Activated CD4-positive, alpha-beta T cell treated with anti-CD3 and anti-CD28 coated beads, Interleukin-2, Interleukin-4, amounts not matched to agents 100 ng/mL and 50 ng/mL, durations not matched to agents 16 hours and 8 hours (primary cell): ENCODE measurements around the gene ARGLU1.
"Not testable (repeated sequence)": the region's sequence is repeated elsewhere in the genome, so short reads cannot be mapped to it uniquely, and the experiment has no call there.

Source experiments
- DNase-seq: peaks from one replicate; pipeline ENCODE4 v3.0.0-alpha.2; 2020; ENCODE audit warnings: low spot score

ARGLU1 gene, protein sequence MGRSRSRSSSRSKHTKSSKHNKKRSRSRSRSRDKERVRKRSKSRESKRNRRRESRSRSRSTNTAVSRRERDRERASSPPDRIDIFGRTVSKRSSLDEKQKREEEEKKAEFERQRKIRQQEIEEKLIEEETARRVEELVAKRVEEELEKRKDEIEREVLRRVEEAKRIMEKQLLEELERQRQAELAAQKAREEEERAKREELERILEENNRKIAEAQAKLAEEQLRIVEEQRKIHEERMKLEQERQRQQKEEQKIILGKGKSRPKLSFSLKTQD

DNA sequence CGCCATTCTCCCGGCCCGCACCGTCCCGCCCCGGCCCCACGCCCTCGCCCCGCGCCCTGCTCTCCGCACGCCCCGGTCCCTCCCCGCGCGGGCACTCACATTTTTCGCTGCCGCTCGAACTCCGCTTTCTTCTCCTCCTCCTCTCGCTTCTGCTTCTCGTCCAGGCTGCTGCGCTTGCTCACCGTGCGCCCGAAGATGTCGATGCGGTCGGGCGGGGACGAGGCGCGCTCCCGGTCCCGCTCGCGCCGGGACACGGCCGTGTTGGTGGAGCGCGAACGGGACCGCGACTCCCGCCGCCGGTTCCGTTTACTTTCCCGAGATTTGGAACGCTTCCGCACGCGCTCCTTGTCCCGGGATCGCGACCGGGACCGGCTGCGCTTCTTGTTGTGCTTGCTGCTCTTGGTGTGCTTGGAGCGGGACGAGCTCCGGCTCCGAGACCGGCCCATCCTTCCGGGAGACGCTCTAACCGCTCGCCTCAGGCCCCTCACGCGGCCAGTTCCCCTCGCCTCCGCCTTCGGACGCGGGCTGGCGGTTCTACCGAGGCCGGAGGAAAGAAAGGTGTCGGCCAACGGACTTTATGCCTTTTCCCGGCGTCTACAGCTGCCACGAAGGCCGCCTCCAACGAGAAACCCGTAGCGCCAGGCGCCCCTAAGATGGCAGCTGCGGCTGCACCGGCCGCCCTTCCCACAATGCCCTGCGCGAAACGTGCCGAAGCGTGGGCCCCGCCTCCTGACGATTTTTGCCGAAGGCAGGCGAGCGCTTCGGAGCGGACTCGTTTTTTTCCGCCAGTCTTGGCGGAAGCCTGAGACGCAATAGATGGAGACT is at the start of gene ARGLU1:
ARGLU1 (minus strand) TSS at position 664 of the 825 bp plus-strand sequence; CDS start at position 446, 218 bp downstream.
- DNase-seq: peak; percentile 95

DNA sequence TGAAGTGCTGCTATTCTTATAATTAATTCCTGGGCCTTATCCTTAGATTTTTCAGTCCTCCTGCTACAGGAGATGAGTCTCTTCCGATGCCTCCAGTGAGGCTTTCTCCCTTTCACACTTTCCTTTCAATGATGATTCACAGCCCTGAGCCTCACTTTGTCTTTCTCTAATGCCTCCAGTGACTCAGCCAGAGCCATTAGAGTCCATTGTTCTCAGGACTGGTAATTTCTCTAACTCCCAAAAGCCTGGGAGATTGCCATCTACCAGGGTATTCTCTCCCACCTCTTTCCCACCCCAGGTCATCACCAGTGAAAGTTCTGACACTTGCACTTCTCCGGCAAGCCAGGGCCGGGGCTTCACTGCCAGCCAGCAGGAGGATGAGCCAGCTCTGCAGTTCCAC is 49.6 kb upstream of the ARGLU1 start:
- DNase-seq: no peak

- DNase-seq: no peak
These were observed 48.8 kb upstream of the ARGLU1 start for GRCh38 chr13:106616729-106617128.

DNA sequence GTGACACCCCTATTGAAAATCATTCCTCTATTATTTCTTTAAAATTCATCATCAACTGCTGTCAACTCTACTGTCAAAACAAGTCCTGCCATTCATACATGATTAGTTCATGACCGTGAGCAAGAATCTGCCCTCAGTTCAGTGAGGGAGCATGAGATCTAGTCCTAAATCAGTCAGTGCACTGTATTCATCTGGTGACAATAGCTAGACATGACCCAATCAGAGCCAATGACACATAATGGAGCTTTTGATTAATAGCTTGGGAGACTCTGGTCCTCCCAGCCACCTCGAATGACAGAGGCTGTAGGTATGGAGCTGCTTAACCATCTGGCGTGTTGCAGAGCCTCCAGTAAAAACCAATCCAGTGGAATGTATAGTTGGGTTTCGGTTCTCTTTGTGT is 46.9 kb upstream of the ARGLU1 start:
- DNase-seq: no peak

DNA sequence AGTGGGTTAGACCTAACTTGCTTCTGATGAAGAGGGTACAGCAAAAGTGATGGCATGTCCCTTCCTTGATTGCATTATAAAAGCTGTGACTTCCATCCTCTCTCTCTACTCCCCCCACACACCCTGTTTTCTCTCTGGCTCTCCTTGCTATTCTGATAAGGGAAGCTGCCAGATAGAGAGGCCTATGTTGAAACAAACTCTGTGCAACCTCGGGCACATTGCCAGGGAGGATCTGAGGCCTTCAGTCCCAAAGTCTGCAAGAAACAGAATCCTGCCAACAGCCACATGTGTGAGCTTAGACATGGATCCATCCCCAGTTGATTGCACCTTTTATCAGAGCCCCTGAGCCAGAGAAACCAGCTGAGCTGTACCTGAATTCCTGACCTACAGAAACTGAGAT is 44.8 kb upstream of the ARGLU1 start:
- no peak for DNase-seq

- DNase-seq: no peak
These were observed 42.5 kb upstream of the ARGLU1 start for GRCh38 chr13:106610486-106610885.

DNA sequence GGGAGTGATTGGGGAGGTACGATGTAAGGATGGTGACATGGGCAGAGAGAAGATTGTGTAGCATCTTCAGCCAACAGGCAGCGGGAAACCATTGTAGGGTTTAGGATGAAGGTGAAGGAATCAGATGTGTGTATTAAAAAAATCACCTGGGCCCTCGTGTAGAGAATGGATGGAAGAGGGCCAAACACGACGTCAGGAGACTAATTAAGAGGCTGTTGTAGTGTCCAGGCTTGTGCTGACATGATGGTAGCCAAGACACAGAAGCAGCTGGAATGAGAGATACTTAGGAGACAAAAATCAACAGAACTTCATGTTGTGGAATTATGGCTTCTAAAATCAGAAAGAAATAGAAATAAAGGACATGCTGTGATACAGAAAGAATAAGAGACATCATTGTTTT is 41.2 kb upstream of the ARGLU1 start:
- no peak for DNase-seq

- no peak for DNase-seq
These were observed 35.6 kb upstream of the ARGLU1 start for GRCh38 chr13:106603546-106603945.

DNA sequence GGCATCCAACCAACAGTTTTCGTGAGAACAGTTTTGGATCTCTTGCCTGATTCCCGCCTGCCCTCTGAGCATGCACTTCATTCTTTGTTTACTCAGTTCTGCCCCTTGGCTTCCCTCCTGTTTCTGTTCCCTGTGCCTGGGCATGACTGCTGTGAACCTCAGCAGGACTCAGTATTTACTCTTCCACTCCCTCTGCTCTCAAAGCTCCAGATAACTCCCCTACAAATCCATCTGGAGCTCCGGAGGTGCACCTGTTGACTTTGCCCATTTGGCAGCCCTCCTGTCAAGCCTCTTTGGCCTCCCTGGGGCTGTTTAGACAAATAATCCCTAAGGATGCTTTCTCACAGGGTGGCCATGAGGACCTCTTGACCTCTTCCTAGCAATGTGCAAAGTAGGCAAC is 34.2 kb upstream of the ARGLU1 start:
- no peak for DNase-seq

DNA sequence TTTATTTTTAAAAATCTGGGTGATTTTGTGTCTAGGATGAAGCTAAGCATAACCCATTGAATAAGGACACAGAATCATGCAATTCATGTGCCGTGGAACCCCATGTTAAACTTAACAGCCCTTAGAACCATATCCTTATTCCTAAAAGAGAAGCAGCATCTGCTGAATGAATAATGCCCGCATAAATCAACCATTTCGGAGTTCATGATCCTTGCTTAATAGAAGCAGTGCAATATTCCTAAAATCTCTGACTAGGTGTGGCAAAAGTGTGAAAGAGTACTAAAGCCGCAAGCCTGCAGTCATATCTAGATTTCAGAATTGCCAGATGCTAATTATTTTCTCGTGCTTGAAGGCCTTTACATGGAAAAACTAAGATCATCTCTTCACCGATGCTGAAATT is 33.6 kb upstream of the ARGLU1 start:
- DNase-seq: no peak

- not testable (repeated sequence) for DNase-seq
These were observed 32.8 kb upstream of the ARGLU1 start for GRCh38 chr13:106600798-106601135.

GRCh38 chr13:106599875-106600797 is 32.2 kb upstream of the ARGLU1 start:
- DNase-seq: no peak

DNA sequence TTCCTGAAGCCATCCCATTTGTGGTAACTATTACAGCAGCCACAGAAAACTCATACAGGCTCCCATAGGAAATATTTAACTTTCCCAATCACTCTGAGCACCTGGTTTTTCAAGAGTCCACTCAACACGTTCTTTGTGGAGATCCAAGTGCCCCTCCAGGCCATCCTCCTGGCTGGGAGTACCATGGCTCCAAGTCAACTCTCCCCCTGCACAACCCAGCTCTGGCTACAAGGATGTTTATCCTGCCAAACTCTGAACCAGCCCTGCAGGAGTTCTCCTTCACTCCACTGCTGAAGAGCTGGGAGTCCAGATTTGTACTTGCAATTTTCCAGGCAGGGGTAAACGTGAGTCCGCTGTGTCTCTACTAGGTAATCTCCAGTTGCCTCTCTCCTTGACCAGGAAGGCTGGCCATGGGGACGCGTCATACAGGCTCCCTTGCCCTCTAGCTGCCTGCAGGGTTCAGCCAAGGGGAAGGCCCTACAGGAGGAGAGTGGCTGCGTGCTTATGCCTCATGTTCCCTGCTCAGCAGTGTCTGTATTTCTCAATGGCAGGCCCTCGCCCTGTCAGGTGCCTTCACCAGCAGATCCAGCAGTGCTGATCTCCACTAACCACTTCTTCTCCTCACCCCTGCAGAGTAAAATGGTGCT is 29.9 kb upstream of the ARGLU1 start:
- no peak for DNase-seq

DNA sequence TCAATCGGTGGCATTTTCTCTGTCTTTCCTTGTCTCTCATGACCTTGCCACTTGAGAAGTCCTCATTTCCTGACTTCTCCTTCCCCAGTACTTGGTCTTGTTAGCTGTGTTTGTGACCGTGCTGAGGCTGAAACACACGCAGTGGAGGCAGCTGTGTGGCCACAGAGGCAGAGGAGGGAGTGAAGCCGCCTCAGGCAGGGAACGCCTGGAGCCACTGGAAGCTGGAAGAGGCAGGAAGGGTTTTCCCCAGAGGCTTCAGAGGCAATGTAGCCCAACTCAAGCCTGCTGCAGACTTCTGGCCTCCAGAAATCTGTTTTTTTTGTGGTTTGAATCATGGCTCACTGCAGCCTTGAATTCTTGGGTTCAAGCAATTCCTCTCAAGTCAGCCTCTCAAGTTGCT is 29.2 kb upstream of the ARGLU1 start:
- no peak for DNase-seq

DNA sequence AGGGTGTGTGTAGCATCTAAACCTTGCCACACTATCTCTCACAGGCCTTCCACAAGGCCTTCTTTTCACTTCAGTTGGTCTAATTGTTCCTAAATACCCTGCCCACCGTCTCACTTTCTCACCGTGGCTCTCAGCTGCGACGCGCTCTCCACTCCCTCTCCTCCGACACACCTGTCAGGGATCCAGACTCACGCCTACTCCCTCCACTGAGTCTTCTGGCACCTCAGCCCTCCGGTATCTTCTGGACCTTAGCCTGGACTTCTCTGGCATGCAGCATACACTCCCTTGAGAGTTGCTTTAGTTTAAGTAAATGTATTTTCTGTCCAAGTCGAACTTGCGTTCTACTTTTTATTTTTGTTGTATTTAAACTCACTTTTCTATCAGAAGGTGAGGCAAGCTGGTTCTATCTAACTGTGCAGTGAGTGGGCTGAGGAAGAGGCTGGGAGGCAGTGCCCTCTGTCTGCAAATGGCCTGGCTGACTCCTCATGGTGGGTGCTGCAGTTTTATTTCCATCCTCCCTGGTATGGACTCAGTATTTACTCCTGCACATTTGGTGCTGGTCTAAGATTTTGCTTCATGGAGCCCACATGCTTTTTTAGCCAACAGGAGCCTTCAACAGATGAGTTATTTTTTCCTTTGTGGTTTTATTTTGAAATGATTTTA is 28.5 kb upstream of the ARGLU1 start:
- no peak for DNase-seq

DNA sequence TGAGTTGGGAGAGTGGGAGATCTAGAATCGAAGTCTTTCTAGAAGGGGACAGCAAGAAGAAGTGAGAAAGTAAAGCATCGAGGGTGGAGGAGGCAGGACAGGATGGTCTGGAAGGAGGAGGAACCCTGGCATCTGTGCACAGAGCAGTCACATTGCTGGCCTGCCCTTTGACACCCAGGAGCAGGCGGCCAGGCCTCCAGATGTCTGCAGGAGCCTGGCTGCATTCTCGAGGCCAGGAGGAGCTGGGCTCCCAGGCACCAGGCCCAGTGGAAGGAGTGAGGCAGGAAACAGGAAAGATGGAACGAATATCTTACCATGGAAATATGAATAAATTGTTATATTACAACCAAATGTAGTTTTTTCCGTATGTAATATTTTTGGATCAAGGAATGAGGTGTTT is 27.7 kb upstream of the ARGLU1 start:
- DNase-seq: no peak

- DNase-seq: no peak
These were observed 27.0 kb upstream of the ARGLU1 start for GRCh38 chr13:106594980-106595379.

- no peak for DNase-seq
These were observed 25.2 kb upstream of the ARGLU1 start for GRCh38 chr13:106593132-106593531.

GRCh38 chr13:106591299-106591698 is 23.4 kb upstream of the ARGLU1 start:
- DNase-seq: no peak

- DNase-seq: no peak
These were observed 21.8 kb upstream of the ARGLU1 start for GRCh38 chr13:106589716-106590115.

DNA sequence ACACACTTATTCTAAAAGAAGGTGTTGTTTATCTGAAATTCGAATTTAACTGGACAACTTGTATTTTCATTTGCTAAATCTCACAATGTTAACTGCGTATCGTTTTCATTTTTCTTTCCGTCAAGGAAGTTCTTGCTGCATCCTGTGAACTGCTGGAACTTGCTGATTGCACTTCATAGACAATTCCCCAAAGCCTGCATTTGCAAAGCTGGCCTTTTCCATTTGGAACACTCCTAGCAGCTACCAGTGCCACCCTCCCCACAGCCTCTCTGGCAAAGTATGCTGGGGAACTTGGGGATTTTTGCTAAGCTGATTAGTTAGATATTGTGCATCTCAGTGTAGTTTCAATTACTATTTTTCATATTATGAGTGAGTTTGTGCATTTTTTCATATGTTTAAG is 20.4 kb upstream of the ARGLU1 start:
- no peak for DNase-seq

DNA sequence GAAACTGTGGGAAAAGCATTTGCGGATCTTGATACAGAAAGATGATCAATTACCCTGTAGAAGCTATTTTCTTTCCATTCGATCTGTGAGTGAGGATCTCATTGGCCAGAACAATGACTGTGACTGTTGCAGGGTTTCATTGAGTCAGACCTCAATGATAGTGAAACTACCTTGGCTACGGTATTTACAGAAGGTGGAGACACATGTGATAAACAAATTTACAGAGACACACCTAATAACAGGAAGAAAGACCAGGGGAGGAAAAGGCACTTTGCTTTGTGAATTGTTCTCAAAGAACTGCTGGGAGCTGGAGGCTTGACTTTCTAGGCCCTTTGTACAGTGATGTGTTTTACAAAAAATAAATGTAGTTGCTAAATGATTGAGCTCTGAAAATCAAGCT is 19.9 kb upstream of the ARGLU1 start:
- no peak for DNase-seq
